HepG2 (cell line): ENCODE measurements around the gene WDR47. TPM values are rescaled to one million over a fixed set of nuclear protein-coding genes. Genes with fewer than 3 reads are reported as not detected.

Experiments
- ATAC-seq: fragments of 200-7000 bp; cut with Tn5 transposase; 3 replicates; pipeline ENCODE4 v1.9.1; 2020; ENCODE audit warnings: mild to moderate bottlenecking, moderate library complexity
- BruUV-seq: library from RNA; stranded (reverse); fragments of 400-500 nt; replicated peaks from 2 replicates; lab custom pipeline; 2021; lab: Mats Ljungman, UMichigan
- CTCF ChIA-PET: fragments of 300-600 bp; formaldehyde crosslinking; extraction: SDS; loops from one replicate; lab custom pipeline; 2021; ENCODE audit warnings: low total read pairs, inconsistent platforms, low intra/inter-chr PET ratio; lab: Yijun Ruan, JAX
- POLR2A ChIA-PET: fragments of 350-600 bp; sonication (Branson Sonifier 250); formaldehyde crosslinking; loops from one replicate; lab custom pipeline; 2020; ENCODE audit warnings: antibody characterized with exemption, inconsistent platforms; lab: Yijun Ruan, JAX
- DNase-seq: peaks from one replicate; pipeline ENCODE4 v3.0.0-alpha.2; 2015; ENCODE audit warnings: low spot score
- FAIRE-seq: peaks from 3 replicates; lab custom pipeline; 2011; peaks lifted over from hg19 to GRCh38; lab: Jason Lieb, UNC
- H2AFZ ChIP-seq: one replicate; pipeline ENCODE4 v1.6.1; 2011; ENCODE audit warnings: low read length, inconsistent platforms
- H3K27ac ChIP-seq: fragments of 300-600 bp; 3 replicates; pipeline ENCODE4 v1.8.0; 2011; ENCODE audit warnings: mixed run types, mild to moderate bottlenecking, mixed read lengths, low read length, inconsistent platforms; ENCODE audit not compliant: insufficient read depth; ENCODE audit errors: extremely low read length
- H3K27me3 ChIP-seq, 2 experiments: fragments of 200-600 bp in 1 of 2; 2 replicates in 1 of 2; 3 replicates in 1 of 2; pipeline versions ENCODE4 v1.6.0 to v1.8.0; 2011; ENCODE audit warnings: low read length in 2 of 2, mild to moderate bottlenecking in 2 of 2, moderate library complexity in 2 of 2, inconsistent platforms in 1 of 2; ENCODE audit not compliant: insufficient read depth in 2 of 2, control insufficient read depth in 1 of 2
- H3K36me3 ChIP-seq, 2 experiments: fragments of 200-600 bp in 1 of 2; replicated peaks in 1 of 2; 2 replicates in 1 of 2; 3 replicates in 1 of 2; pipeline versions ENCODE4 v1.5.1 to v1.8.0; 2011; ENCODE audit warnings: low read length in 2 of 2, inconsistent platforms in 1 of 2; ENCODE audit not compliant: insufficient read depth in 2 of 2, control insufficient read depth in 1 of 2
- H3K4me1 ChIP-seq: 2 replicates; pipeline ENCODE4 v1.5.1; 2012; ENCODE audit warnings: low read length, inconsistent platforms; ENCODE audit not compliant: insufficient read depth
- H3K4me2 ChIP-seq: 2 replicates; pipeline ENCODE4 v1.6.0; 2011; ENCODE audit warnings: low read depth, low read length, inconsistent platforms
- H3K4me3 ChIP-seq, 3 experiments: fragments of 200-600 bp in 1 of 3; sonication (generic), shearing (Covaris generic) in 1 of 3; replicated peaks in 1 of 3; 2 replicates each; pipeline ENCODE4 v1.5.1; 2011 to 2016; ENCODE audit warnings: low read length in 3 of 3, inconsistent platforms in 2 of 3, low read depth in 2 of 3, mild to moderate bottlenecking in 2 of 3, control low read depth in 1 of 3, mixed read lengths in 1 of 3; ENCODE audit not compliant: insufficient read depth in 1 of 3
- H3K79me2 ChIP-seq: one replicate; pipeline ENCODE4 v1.6.1; 2011; ENCODE audit warnings: low read length, inconsistent platforms; ENCODE audit not compliant: insufficient read depth
- H3K9ac ChIP-seq: 2 replicates; pipeline ENCODE4 v1.6.0; 2011; ENCODE audit warnings: mild to moderate bottlenecking, low read depth, low read length, inconsistent platforms; ENCODE audit not compliant: insufficient read depth
- H3K9me3 ChIP-seq: 2 replicates; pipeline ENCODE4 v1.5.1; 2012; ENCODE audit warnings: mild to moderate bottlenecking, low read length
- H4K20me1 ChIP-seq: 2 replicates; pipeline ENCODE4 v1.6.0; 2011; ENCODE audit warnings: inconsistent platforms, mild to moderate bottlenecking, low read length, moderate library complexity; ENCODE audit not compliant: insufficient read depth
- AGO2 ChIP-seq: fragments of 200-400 bp; formaldehyde crosslinking; optimal IDR thresholded peaks from 2 replicates; pipeline ENCODE3; 2017; ENCODE audit warnings: mild to moderate bottlenecking, low read depth, low read length, moderate library complexity
- HNRNPL ChIP-seq: fragments of 200-400 bp; formaldehyde crosslinking; IDR thresholded peaks from 2 replicates; pipeline ENCODE4 v1.6.1; 2017; ENCODE audit warnings: mild to moderate bottlenecking, low read depth, low read length
- HNRNPLL ChIP-seq: fragments of 200-400 bp; formaldehyde crosslinking; IDR thresholded peaks from 2 replicates; pipeline ENCODE4 v1.6.1; 2017; ENCODE audit warnings: mild to moderate bottlenecking, low read depth, low read length; ENCODE audit not compliant: poor library complexity, severe bottlenecking
- MEF2D ChIP-seq: sonication (generic); formaldehyde crosslinking; IDR thresholded peaks from 2 replicates; pipeline ENCODE4 v1.5.1; 2020; ENCODE audit warnings: mild to moderate bottlenecking, missing genetic modification reagents
- SIN3A ChIP-seq: IDR thresholded peaks from 2 replicates; pipeline ENCODE4 v1.6.1; 2011; ENCODE audit warnings: low read depth, mild to moderate bottlenecking, control low read depth, low read length, borderline replicate concordance
- STAG1 ChIP-seq: sonication (generic); formaldehyde crosslinking; IDR thresholded peaks from 2 replicates; pipeline ENCODE4 v1.4.0; 2020; ENCODE audit warnings: missing genetic modification reagents
- U2AF2 ChIP-seq: fragments of 200-400 bp; formaldehyde crosslinking; IDR thresholded peaks from 2 replicates; pipeline ENCODE4 v1.6.1; 2017; ENCODE audit warnings: low read depth, mild to moderate bottlenecking, low read length
- ZBTB20 ChIP-seq: sonication (generic); formaldehyde crosslinking; IDR thresholded peaks from 2 replicates; pipeline ENCODE4 v1.8.1; 2023; ENCODE audit warnings: missing genetic modification reagents, low read depth, mild to moderate bottlenecking, borderline replicate concordance
- ZFX ChIP-seq: sonication (generic); formaldehyde crosslinking; IDR thresholded peaks from 2 replicates; pipeline ENCODE4 v1.4.0; 2020; ENCODE audit warnings: mild to moderate bottlenecking, low read depth, missing genetic modification reagents, moderate library complexity
- ZNF143 ChIP-seq: sonication (generic); formaldehyde crosslinking; IDR thresholded peaks from 2 replicates; pipeline ENCODE4 v1.4.0; 2020; ENCODE audit warnings: missing genetic modification reagents
- ZNF232 ChIP-seq: sonication (generic); formaldehyde crosslinking; IDR thresholded peaks from 2 replicates; pipeline ENCODE4 v1.4.0; 2020; ENCODE audit warnings: missing genetic modification reagents, borderline replicate concordance
- ZNF24 ChIP-seq: fragments of 450-650 bp; IDR thresholded peaks from 2 replicates; pipeline ENCODE4 v1.6.1; 2017; ENCODE audit warnings: antibody characterized with exemption, mild to moderate bottlenecking
- ZNF543 ChIP-seq: sonication (generic); formaldehyde crosslinking; IDR thresholded peaks from 2 replicates; pipeline ENCODE4 v1.4.0; 2020; ENCODE audit warnings: mild to moderate bottlenecking, missing genetic modification reagents
- ZNF564 ChIP-seq: sonication (generic); formaldehyde crosslinking; IDR thresholded peaks from 2 replicates; pipeline ENCODE4 v1.8.1; 2023; ENCODE audit warnings: mild to moderate bottlenecking, missing genetic modification reagents
- ZNF703 ChIP-seq: sonication (generic); formaldehyde crosslinking; IDR thresholded peaks from 2 replicates; pipeline ENCODE4 v1.5.1; 2020; ENCODE audit warnings: missing genetic modification reagents, mild to moderate bottlenecking, moderate library complexity, borderline replicate concordance
- ZNF768 ChIP-seq: sonication (generic); formaldehyde crosslinking; IDR thresholded peaks from 2 replicates; pipeline ENCODE4 v1.4.0; 2020; ENCODE audit warnings: missing genetic modification reagents
- WGBS: methylation state at CpG from one replicate; pipeline ENCODE4 v1.1.6; 2017; ENCODE audit warnings: low lambda C conversion rate; 5-methylcytosine and 5-hydroxymethylcytosine counted together
- in situ Hi-C: cut with HindIII; loops from 2 replicates; pipeline ENCODE4 v1.10.0; 2017; ENCODE audit warnings: low pct_unique_long_range_greater_than_20kb; ENCODE audit not compliant: extremely low pct_ligation_motif_present
- intact Hi-C: fragments of 100-400 bp; cut with micrococcal nuclease; formaldehyde crosslinking; loops from one replicate; pipeline ENCODE4 v1.10.0; 2022; ENCODE audit not compliant: unreplicated experiment
- polyA plus RNA-seq, 8 experiments: library from polyadenylated mRNA; depleted of rRNA in 3 of 8; stranded (reverse) in 7 of 8; unstranded in 1 of 8; fragments of >200 nt; fragmentation: Illumina TruSeq in 4 of 8; extraction: Trizol in 4 of 8; gene quantifications; 2 replicates each; pipeline versions ENCODE4 v1.2.1 to v1.2.3, GENCODE V29; 2011 to 2016; ENCODE audit warnings: low read depth in 4 of 8, missing spikeins in 1 of 8, mixed read lengths in 1 of 8; ENCODE audit not compliant: insufficient read depth in 1 of 8
- total RNA-seq, 5 experiments: library from RNA; depleted of rRNA; stranded (reverse); fragments of >200 nt; fragmentation: Illumina TruSeq; extraction: Trizol; gene quantifications; 2 replicates each; pipeline ENCODE4 v1.2.3, GENCODE V29; 2016; ENCODE audit warnings: low read depth in 1 of 5
- TF ChIP-seq, protein P1 (sequence below): sonication (generic); formaldehyde crosslinking; IDR thresholded peaks from 2 replicates; pipeline ENCODE4 v1.5.0; 2020; ENCODE audit warnings: mild to moderate bottlenecking, missing genetic modification reagents, moderate library complexity

The WDR47 gene
- total and polyA plus RNA-seq, 2 of the 13 experiments (the other 11 are each of a cell fraction or from before 2014, with no cell fraction given), result 4.3 to 5.9 TPM

- no peak overlapping the region for H3K4me3 ChIP-seq
- intact Hi-C loops (no loop called here), in situ Hi-C loops (no loop called here)
- peaks cover 18% of the 10 kb centered on the region for H3K4me1 ChIP-seq
- FAIRE-seq, result no peak
- POLR2A ChIA-PET, result interaction anchor here (1.9 kb wide), 1 partner anchor 30 kb away, joined by 5 read pairs; the partner anchor contains the start of gene TAF13
- no peaks in the 10 kb centered on the region for H3K9me3 ChIP-seq
- H4K20me1 ChIP-seq, result no peaks in the 10 kb centered on the region
- ATAC-seq, result no peak
- no TSS peak for BruUV-seq
- H3K9ac ChIP-seq, result no peak overlapping the region
- no peaks in the 10 kb centered on the region; a peak in 1 of 5 replicates for H3K27me3 ChIP-seq
- no peak overlapping the region for H3K4me2 ChIP-seq
- CTCF ChIA-PET, result no interaction called here
- no peaks in the 10 kb centered on the region for H3K79me2 ChIP-seq
- 27% methylated on average over 1 of the region's 1 CpG for WGBS
- DNase-seq, result no peak
- H3K36me3 ChIP-seq, result no peaks in the 10 kb centered on the region
- TF ChIP-seq ZNF24, result no peak
- TF ChIP-seq, all 625 proteins: peak for 0
- Histone ChIP-seq H3K27ac (no peak overlapping the region), H2AFZ (no peak overlapping the region)
Observed at GRCh38 chr1:109045595-109045994, 3.7 kb upstream of the WDR47 start.

DNA sequence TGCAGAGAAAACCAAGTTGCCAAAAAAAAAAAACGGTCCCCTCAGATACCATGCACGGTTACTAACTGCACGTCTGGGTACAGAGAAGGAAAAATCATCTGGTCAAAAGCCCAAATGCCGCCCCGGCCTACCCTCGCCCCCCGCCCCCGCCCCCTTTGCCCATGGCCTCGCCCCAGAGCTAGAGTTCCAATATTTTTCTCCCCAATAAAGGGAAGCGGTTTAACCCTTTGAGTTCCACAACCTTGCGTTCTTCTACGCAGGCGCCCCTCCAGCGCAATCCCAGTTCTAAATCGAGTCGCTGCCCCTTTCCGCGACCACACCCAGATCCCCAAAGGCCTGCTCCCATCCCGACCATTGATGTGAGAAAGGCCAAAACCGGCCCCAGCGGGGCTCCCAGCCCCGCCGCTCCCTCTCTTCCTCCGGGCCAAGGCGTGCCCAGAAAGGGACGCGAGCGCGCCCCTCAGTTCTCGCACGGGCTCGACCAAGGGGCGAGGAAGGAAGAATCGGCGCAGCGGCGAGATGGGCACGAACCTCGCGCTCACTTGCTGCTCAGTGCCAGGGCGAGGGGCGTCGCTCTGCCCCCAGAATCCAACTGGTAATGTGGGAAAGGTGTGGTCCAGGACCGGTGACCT is 797 bp downstream of the WDR47 start:
- intact Hi-C loops (no loop called here), in situ Hi-C loops (no loop called here)
- Histone ChIP-seq H3K27me3 (no peaks in the 10 kb centered on the region; a peak in 1 of 5 replicates), H3K9me3 (no peaks in the 10 kb centered on the region), H3K4me1 (peaks cover 20% of the 10 kb centered on the region), H3K36me3 (no peaks in the 10 kb centered on the region), H3K27ac (peak overlapping the region; percentile 58), H3K9ac (peak overlapping the region; percentile 74), H4K20me1 (no peaks in the 10 kb centered on the region), H3K79me2 (peaks cover 7% of the 10 kb centered on the region), H3K4me3 (peak overlapping the region; percentile 94 to 96 (median 95)), H2AFZ (no peak overlapping the region), H3K4me2 (peak overlapping the region; percentile 80)
- WGBS, result 2% methylated on average over 23 of the region's 44 CpGs
- DNase-seq (no peak), ATAC-seq (peak; percentile 63), FAIRE-seq (no peak)
- BruUV-seq, result no TSS peak
- POLR2A ChIA-PET, result interaction anchor here (0.6 to 2.0 kb wide), 5 partner anchors 35 to 294 kb away, joined by 3 to 16 read pairs (median 4); partner anchors contain the start of genes STXBP3, TAF13 and TMEM167B
- CTCF ChIA-PET, result no interaction called here
- TF ChIP-seq MEF2D (CRISPR knock-in tag) (no peak), ZFX (CRISPR knock-in tag) (peak; percentile 28; the same call in 1 of the 2 replicates), ZBTB20 (CRISPR knock-in tag) (0 out of 2 replicates have a peak, but pooled peaks have one; percentile 2), ZNF143 (CRISPR knock-in tag) (peak; percentile 31; the same call in 1 of the 2 replicates), ZNF703 (CRISPR knock-in tag) (0 out of 2 replicates have a peak, but pooled peaks have one; percentile 35), HNRNPLL (peak; percentile 21), ZNF543 (CRISPR knock-in tag) (0 out of 2 replicates have a peak, but pooled peaks have one; percentile 41), ZNF232 (CRISPR knock-in tag) (peak; percentile 35; the same call in 1 of the 2 replicates), STAG1 (CRISPR knock-in tag) (peak; percentile 14; the same call in 1 of the 2 replicates), ZNF768 (CRISPR knock-in tag) (peak; percentile 9), HNRNPL (peak; percentile 58; the same call in 1 of the 2 replicates), SIN3A (0 out of 2 replicates have a peak, but pooled peaks have one; percentile 12), ZNF564 (CRISPR knock-in tag) (no peak), AGO2 (peak; percentile 62), U2AF2 (no peak)
- TF ChIP-seq, protein P1, sequence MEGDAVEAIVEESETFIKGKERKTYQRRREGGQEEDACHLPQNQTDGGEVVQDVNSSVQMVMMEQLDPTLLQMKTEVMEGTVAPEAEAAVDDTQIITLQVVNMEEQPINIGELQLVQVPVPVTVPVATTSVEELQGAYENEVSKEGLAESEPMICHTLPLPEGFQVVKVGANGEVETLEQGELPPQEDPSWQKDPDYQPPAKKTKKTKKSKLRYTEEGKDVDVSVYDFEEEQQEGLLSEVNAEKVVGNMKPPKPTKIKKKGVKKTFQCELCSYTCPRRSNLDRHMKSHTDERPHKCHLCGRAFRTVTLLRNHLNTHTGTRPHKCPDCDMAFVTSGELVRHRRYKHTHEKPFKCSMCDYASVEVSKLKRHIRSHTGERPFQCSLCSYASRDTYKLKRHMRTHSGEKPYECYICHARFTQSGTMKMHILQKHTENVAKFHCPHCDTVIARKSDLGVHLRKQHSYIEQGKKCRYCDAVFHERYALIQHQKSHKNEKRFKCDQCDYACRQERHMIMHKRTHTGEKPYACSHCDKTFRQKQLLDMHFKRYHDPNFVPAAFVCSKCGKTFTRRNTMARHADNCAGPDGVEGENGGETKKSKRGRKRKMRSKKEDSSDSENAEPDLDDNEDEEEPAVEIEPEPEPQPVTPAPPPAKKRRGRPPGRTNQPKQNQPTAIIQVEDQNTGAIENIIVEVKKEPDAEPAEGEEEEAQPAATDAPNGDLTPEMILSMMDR (CRISPR knock-in tag), result peak; percentile 21; the same call in 1 of the 2 replicates
